ENCODE results near the gene JMJD7.

The JMJD7 gene

GRCh38 chr15:41868321-41868720 lies 40.4 kb downstream of the JMJD7 start:
- DNase-seq, result no peak

- DNase-seq, result no peak
Observed at GRCh38 chr15:41869770-41870688, 42.1 kb downstream of the JMJD7 start.

- peak; percentile 27 to 59 for DNase-seq
Observed at GRCh38 chr15:41870689-41871081, 42.8 kb downstream of the JMJD7 start.

- no peak for DNase-seq
Observed at GRCh38 chr15:41871175-41871905, 43.4 kb downstream of the JMJD7 start.

GRCh38 chr15:41872166-41872747 lies 44.4 kb downstream of the JMJD7 start:
- DNase-seq, result peak in 1 of 2 experiments; percentile 34

GRCh38 chr15:41873711-41874110 lies 45.8 kb downstream of the JMJD7 start:
- no peak for DNase-seq

- no peak for DNase-seq
Observed at GRCh38 chr15:41874736-41875135, 46.8 kb downstream of the JMJD7 start.

- DNase-seq, result no peak
Observed at GRCh38 chr15:41876007-41876406, 48.1 kb downstream of the JMJD7 start.

GRCh38 chr15:41876689-41877088 lies 48.8 kb downstream of the JMJD7 start:
- DNase-seq, result no peak

GRCh38 chr15:41877631-41878354 lies 49.9 kb downstream of the JMJD7 start:
- DNase-seq, result no peak

GRCh38 chr15:41878355-41878699 lies 50.4 kb downstream of the JMJD7 start:
- DNase-seq, result no peak

- no peak for DNase-seq
Observed at GRCh38 chr15:41879321-41879845, 51.5 kb downstream of the JMJD7 start.

- no peak for DNase-seq
Observed at GRCh38 chr15:41880156-41880877, 52.4 kb downstream of the JMJD7 start.

- no peak for DNase-seq
Observed at GRCh38 chr15:41881086-41881485, 53.2 kb downstream of the JMJD7 start.

GRCh38 chr15:41881550-41881919 lies 53.6 kb downstream of the JMJD7 start:
- no peak for DNase-seq

- DNase-seq, result peak in 1 of 2 experiments; percentile 6
Observed at GRCh38 chr15:41881920-41882688, 54.2 kb downstream of the JMJD7 start.

GRCh38 chr15:41882689-41883483 lies 55.0 kb downstream of the JMJD7 start:
- no peak for DNase-seq

- no peak for DNase-seq
Observed at GRCh38 chr15:41883484-41883825, 55.6 kb downstream of the JMJD7 start.

- no peak for DNase-seq
Observed at GRCh38 chr15:41884458-41884857, 56.6 kb downstream of the JMJD7 start.

GRCh38 chr15:41885321-41885720 lies 57.4 kb downstream of the JMJD7 start:
- DNase-seq, result no peak

- no peak for DNase-seq
Observed at GRCh38 chr15:41885841-41886240, 57.9 kb downstream of the JMJD7 start.

Measured in stimulated activated CD4-positive, alpha-beta T cell treated with anti-CD3 and anti-CD28 coated beads, Interleukin-4, amount 100 ng/mL, for 4 hours (primary cell).